Skeletal muscle satellite cell (primary cell): Measurements from ENCODE around the gene MORF4L2.
A peak's percentile ranks its signal among the peaks of the same experiment; 100 is the strongest.

Experiments used
- H3K27me3 ChIP-seq: 2 replicates; pipeline ENCODE4 v1.7.0; 2013; ENCODE audit warnings: low read length; ENCODE audit not compliant: control insufficient read depth, insufficient read depth
- H3K36me3 ChIP-seq: 2 replicates; pipeline ENCODE4 v1.7.0; 2013; ENCODE audit warnings: mild to moderate bottlenecking, control low read depth, low read length; ENCODE audit not compliant: insufficient read depth
- H3K4me1 ChIP-seq: 2 replicates; pipeline ENCODE4 v1.7.0; 2013; ENCODE audit warnings: low read length; ENCODE audit not compliant: control insufficient read depth, insufficient read depth
- H3K4me2 ChIP-seq: 2 replicates; pipeline ENCODE4 v1.7.0; 2013; ENCODE audit warnings: mild to moderate bottlenecking, low read length
- H3K4me3 ChIP-seq: 2 replicates; pipeline ENCODE4 v1.7.0; 2013; ENCODE audit warnings: low read length
- H3K9ac ChIP-seq: 2 replicates; pipeline ENCODE4 v1.7.0; 2013; ENCODE audit warnings: mild to moderate bottlenecking, low read depth, low read length, moderate library complexity
- H3K9me3 ChIP-seq: replicated peaks from 2 replicates; pipeline ENCODE4 v1.7.0; 2013; ENCODE audit warnings: mild to moderate bottlenecking, control low read depth, low read length

MORF4L2 gene

GRCh38 chrX:103710609-103711008 is 24.1 kb upstream of the MORF4L2 start, which contains the start of gene TMEM31:
TSS of gene TMEM31 (plus strand) at chrX:103710909. CDS start at chrX:103712259, 1,350 bp downstream.
- Histone ChIP-seq H3K4me1 (no peaks in the 10 kb centered on the region), H3K9ac (no peak within 1 kb of the TSS), H3K36me3 (no peaks in the 10 kb centered on the region), H3K9me3 (no peaks in the 10 kb centered on the region), H3K4me3 (no peak within 1 kb of the TSS), H3K27me3 (peaks cover 5% of the 10 kb centered on the region), H3K4me2 (no peak within 1 kb of the TSS)

- Histone ChIP-seq H3K4me3 (no peak overlapping the region), H3K36me3 (no peaks in the 10 kb centered on the region), H3K9ac (no peak overlapping the region), H3K4me1 (no peaks in the 10 kb centered on the region), H3K9me3 (no peaks in the 10 kb centered on the region), H3K4me2 (no peak overlapping the region), H3K27me3 (peaks cover 27% of the 10 kb centered on the region)
Observed at GRCh38 chrX:103704863-103705262, 18.4 kb upstream of the MORF4L2 start.

GRCh38 chrX:103699243-103699642 is 12.7 kb upstream of the MORF4L2 start:
- no peaks in the 10 kb centered on the region for H3K36me3 ChIP-seq
- no peak overlapping the region for H3K4me2 ChIP-seq
- H3K9ac ChIP-seq: no peak overlapping the region
- H3K27me3 ChIP-seq: peaks cover 16% of the 10 kb centered on the region
- no peak overlapping the region for H3K4me3 ChIP-seq
- H3K4me1 ChIP-seq: no peaks in the 10 kb centered on the region
- no peaks in the 10 kb centered on the region for H3K9me3 ChIP-seq

DNA sequence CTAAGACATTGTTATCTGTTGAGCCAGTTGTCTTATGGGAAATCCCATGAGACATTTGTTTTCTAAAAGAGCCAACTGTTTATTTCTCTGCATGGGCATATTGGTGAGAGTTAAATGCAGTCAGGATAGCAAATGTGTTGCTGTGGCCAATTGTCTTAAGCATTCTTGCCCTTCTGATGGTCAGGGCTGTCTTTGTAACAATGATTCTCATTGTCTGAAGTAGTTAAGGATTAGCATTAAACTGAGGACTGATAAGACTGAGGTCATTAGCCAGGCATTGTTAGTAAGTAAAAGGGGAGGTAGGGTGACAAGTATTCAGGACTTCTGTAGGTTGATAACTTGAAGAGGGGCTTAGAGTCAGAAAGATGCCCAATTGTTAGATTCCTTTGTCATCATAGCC is 11.2 kb upstream of the MORF4L2 start:
- no peaks in the 10 kb centered on the region for H3K4me1 ChIP-seq
- no peaks in the 10 kb centered on the region for H3K36me3 ChIP-seq
- H3K9me3 ChIP-seq: no peaks in the 10 kb centered on the region
- H3K9ac ChIP-seq: no peak overlapping the region
- H3K4me2 ChIP-seq: no peak overlapping the region
- H3K4me3 ChIP-seq: no peak overlapping the region
- peaks cover 5% of the 10 kb centered on the region for H3K27me3 ChIP-seq

- no peaks in the 10 kb centered on the region for H3K36me3 ChIP-seq
- no peak overlapping the region for H3K4me2 ChIP-seq
- no peaks in the 10 kb centered on the region for H3K27me3 ChIP-seq
- no peak overlapping the region for H3K4me3 ChIP-seq
- peaks cover 7% of the 10 kb centered on the region for H3K4me1 ChIP-seq
- no peaks in the 10 kb centered on the region for H3K9me3 ChIP-seq
- no peak overlapping the region for H3K9ac ChIP-seq
Observed at GRCh38 chrX:103691059-103691458, 4.6 kb upstream of the MORF4L2 start.

DNA sequence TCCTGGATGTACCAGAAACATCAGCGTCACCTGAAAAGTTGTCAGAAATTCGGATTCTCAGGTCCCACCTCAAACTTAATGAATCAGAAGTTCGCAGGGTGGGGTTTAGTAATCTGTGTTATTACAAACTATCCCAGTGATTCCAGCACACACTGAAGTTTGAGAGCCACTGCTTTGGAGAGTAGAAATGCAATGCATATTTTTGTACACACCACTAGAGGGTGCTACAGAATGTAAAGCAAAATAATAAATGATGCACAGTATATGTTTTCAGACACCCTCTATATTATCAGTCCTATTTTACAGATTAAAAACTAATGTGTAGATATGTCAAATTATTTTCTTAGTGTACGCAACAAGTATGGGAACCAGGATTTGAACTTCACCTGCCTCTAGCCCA is 2.4 kb upstream of the MORF4L2 start:
- Histone ChIP-seq H3K27me3 (peaks cover 3% of the 10 kb centered on the region), H3K4me2 (peak overlapping the region; percentile 85), H3K36me3 (peaks cover 13% of the 10 kb centered on the region)

GRCh38 chrX:103687696-103688201 is 1.2 kb upstream of the MORF4L2 start:
- Histone ChIP-seq H3K4me3 (peak overlapping the region; percentile 83), H3K9ac (peak overlapping the region; percentile 91), H3K4me1 (peaks cover 12% of the 10 kb centered on the region)

More for the DNA sequence above, 2.4 kb upstream of the MORF4L2 start:
- Histone ChIP-seq H3K4me3 (no peak overlapping the region), H3K9ac (peak overlapping the region; percentile 91), H3K4me1 (peaks cover 8% of the 10 kb centered on the region), H3K9me3 (no peaks in the 10 kb centered on the region)

DNA sequence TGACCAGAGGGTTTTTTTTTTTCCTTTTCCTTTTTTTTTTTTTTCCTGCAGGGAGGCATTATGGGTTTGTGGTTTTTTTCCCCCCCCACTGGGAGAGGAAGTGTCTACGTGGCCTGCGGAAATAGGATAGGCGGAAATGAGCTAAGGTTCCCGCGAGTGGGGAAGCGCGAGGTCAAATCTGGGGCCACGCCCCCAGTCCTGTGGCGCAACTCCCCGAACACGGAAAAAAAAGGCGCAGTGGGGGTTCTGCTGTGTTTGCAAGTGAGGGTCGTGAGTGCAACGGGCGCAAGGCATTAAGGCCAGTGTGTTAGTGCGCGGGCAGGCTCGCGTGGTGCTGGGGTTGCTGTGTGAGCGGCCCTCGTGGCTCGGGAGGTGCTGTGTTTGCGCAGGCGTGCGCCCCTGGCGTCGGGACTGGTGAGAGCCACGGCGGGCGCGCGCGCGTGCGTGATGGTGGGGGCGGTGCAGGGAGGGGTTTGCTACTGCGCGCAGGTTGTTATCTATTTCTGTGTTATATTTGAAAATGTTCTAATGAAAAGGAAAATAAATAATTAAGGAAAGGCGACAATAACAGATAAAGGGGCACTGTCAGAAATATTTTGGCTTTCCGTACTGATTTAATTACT is 685 bp upstream of the MORF4L2 start:
- H3K4me1 ChIP-seq: peaks cover 15% of the 10 kb centered on the region
- H3K4me3 ChIP-seq: peak overlapping the region; percentile 83
- H3K27me3 ChIP-seq: peaks cover 3% of the 10 kb centered on the region
- H3K9ac ChIP-seq: peak overlapping the region; percentile 91
- no peaks in the 10 kb centered on the region for H3K9me3 ChIP-seq
- peak overlapping the region; percentile 85 for H3K4me2 ChIP-seq
- H3K36me3 ChIP-seq: peaks cover 23% of the 10 kb centered on the region

More at GRCh38 chrX:103687696-103688201, 1.2 kb upstream of the MORF4L2 start:
- Histone ChIP-seq H3K27me3 (peaks cover 3% of the 10 kb centered on the region), H3K9me3 (no peaks in the 10 kb centered on the region), H3K36me3 (peaks cover 18% of the 10 kb centered on the region), H3K4me2 (peak overlapping the region; percentile 85)

GRCh38 chrX:103685396-103685795 is 1.1 kb downstream of the MORF4L2 start:
- Histone ChIP-seq H3K9me3 (no peaks in the 10 kb centered on the region), H3K27me3 (peaks cover 3% of the 10 kb centered on the region), H3K4me2 (peak overlapping the region; percentile 83), H3K4me3 (peak overlapping the region; percentile 78), H3K36me3 (peaks cover 37% of the 10 kb centered on the region), H3K4me1 (peaks cover 18% of the 10 kb centered on the region), H3K9ac (peak overlapping the region; percentile 98)

DNA sequence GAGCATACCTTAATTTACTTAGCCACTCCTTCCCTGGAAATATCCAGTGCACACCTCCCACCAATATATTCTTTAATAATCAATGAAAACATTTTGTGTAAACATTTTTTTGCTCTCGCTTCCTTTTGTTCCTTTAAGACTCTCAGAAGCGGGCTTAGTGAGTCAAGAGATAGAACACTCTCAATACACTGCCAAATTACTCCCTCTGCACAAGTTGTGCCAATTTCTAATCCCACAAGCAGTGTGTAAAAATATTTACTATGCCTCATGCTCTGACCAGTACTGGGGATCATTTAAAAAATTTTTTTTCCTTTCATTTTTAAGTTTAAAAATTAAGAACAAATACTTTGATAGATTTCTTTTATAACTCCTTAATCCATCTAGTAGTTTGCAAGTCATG is 5.1 kb downstream of the MORF4L2 start:
- no peak overlapping the region for H3K4me2 ChIP-seq
- peaks cover 22% of the 10 kb centered on the region for H3K4me1 ChIP-seq
- H3K4me3 ChIP-seq: no peak overlapping the region
- peaks cover 66% of the 10 kb centered on the region for H3K36me3 ChIP-seq
- H3K27me3 ChIP-seq: peaks cover 3% of the 10 kb centered on the region
- H3K9ac ChIP-seq: no peak overlapping the region
- no peaks in the 10 kb centered on the region for H3K9me3 ChIP-seq

DNA sequence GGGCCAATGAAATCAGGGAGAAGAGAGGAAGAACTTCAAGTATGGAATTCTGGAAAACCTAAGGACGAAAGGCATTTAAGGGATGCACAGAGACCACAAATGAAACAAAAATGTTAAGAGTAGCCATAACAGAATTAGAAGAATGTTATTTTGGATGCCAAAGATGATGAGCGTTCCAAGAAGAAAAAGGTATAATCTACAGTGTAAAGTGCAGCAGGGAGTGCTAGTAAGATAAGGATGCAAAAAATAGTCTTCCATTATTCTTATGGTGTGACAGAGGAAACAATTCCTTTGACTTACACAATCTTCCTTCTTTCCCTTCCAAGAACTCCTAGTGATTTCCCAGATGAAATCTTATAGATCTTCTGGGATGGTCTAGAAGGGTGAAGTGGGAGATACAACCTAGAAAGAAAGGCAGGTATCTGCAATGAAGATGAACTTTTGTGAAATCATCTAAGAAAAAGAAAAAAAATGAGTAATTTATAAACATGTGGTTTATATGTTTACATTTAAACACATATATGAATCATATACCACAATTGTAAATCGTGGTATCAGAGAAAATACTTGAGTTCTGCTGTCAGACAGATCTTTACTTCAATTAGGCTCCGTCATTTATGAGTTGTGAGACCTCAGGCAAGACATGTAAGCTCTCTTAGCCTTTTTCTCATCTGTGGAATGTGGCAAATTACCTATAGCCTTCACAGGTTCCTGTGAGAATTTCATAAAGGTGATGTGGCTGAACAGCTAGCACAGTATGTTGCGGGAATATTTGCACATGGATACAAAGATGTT is 8.1 kb downstream of the MORF4L2 start:
- peaks cover 60% of the 10 kb centered on the region for H3K36me3 ChIP-seq
- peak overlapping the region; percentile 3 for H3K9ac ChIP-seq
- no peak overlapping the region for H3K4me3 ChIP-seq
- peaks cover 17% of the 10 kb centered on the region for H3K4me1 ChIP-seq
- no peak overlapping the region for H3K4me2 ChIP-seq
- H3K27me3 ChIP-seq: no peaks in the 10 kb centered on the region
- no peaks in the 10 kb centered on the region for H3K9me3 ChIP-seq
